ENCODE results near the gene SLC38A10. TPM values are rescaled to one million over a fixed set of nuclear protein-coding genes. Genes with fewer than 3 reads are reported as not detected.

The SLC38A10 gene
- total RNA-seq, 1 experiment from 2014 or later = 75.1 TPM

DNA sequence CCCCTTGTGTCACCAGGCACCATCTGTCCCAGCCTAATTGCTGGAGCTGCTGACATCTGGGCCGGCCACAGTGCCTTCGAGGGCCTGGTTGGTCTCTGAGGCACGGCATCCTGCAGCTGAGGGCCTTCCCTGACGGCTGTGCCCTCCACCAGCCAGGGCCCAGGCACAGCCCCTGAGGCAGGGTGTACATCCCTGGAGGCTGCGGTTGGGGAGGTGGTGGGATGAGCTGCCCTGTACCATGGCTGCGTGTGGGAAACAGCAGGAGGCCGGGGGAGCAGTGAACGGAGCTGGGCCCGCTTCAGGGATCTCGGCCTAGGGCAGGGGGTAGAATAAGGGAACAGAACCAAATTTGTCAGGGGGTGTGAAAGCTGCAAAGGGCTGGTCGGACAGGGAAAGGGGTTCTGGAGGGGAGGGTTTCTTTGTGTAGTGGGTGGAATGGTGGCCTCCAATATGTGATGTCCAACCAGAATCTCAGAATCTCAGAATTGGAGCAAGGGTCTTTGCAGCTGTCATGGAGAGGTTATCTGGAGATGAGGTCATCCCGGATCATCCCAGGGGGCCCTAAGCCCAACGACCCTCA is 10.0 kb upstream of the SLC38A10 start:
- H3K4me1 ChIP-seq (ENCODE audit: insufficient read depth, low read length, poor library complexity, severe bottlenecking) = no peaks in the 10 kb centered on the region
- no peaks in the 10 kb centered on the region for H3K36me3 ChIP-seq (ENCODE audit: insufficient read depth, low read length, poor library complexity, severe bottlenecking)
- H3K27me3 ChIP-seq (replicated peaks; ENCODE audit: insufficient read depth, low read depth, low read length, poor library complexity) = no peaks in the 10 kb centered on the region
- intact Hi-C loops (cut with micrococcal nuclease; ENCODE audit: unreplicated experiment) = no loop called here
- CTCF ChIA-PET = no interaction called here
- no peak for DNase-seq (ENCODE audit: low spot score)
- TF ChIP-seq EZH2 (IDR thresholded peaks at IDR 0.05; ENCODE audit: borderline replicate concordance, low read depth, low read length, poor library complexity, severe bottlenecking) = no peak
- TF ChIP-seq, protein P1, sequence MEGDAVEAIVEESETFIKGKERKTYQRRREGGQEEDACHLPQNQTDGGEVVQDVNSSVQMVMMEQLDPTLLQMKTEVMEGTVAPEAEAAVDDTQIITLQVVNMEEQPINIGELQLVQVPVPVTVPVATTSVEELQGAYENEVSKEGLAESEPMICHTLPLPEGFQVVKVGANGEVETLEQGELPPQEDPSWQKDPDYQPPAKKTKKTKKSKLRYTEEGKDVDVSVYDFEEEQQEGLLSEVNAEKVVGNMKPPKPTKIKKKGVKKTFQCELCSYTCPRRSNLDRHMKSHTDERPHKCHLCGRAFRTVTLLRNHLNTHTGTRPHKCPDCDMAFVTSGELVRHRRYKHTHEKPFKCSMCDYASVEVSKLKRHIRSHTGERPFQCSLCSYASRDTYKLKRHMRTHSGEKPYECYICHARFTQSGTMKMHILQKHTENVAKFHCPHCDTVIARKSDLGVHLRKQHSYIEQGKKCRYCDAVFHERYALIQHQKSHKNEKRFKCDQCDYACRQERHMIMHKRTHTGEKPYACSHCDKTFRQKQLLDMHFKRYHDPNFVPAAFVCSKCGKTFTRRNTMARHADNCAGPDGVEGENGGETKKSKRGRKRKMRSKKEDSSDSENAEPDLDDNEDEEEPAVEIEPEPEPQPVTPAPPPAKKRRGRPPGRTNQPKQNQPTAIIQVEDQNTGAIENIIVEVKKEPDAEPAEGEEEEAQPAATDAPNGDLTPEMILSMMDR (conservative IDR thresholded peaks at IDR 0.05; ENCODE audit: low read depth, low read length) = no peak
- BruUV-seq (replicated peaks) = no TSS peak
- no peaks in the 10 kb centered on the region for H3K9me3 ChIP-seq (ENCODE audit: low read depth, low read length, poor library complexity, severe bottlenecking)
- H3K27ac ChIP-seq (ENCODE audit: low read depth, low read length, poor library complexity, severe bottlenecking) = no peak overlapping the region
- POLR2A ChIA-PET (ENCODE audit: low non-redundant PET) = no interaction called here
- H3K4me3 ChIP-seq (ENCODE audit: low read depth, low read length, poor library complexity, severe bottlenecking) = no peak overlapping the region

GRCh38 chr17:81304196-81305015 is 9.3 kb upstream of the SLC38A10 start:
- H3K4me3 ChIP-seq (ENCODE audit: low read depth, low read length, poor library complexity, severe bottlenecking) = no peak overlapping the region
- ChIA-PET POLR2A (ENCODE audit: low non-redundant PET) (no interaction called here), CTCF (no interaction called here)
- H3K27me3 ChIP-seq (replicated peaks; ENCODE audit: insufficient read depth, low read depth, low read length, poor library complexity) = no peaks in the 10 kb centered on the region
- H3K4me1 ChIP-seq (ENCODE audit: insufficient read depth, low read length, poor library complexity, severe bottlenecking) = no peaks in the 10 kb centered on the region
- H3K9me3 ChIP-seq (ENCODE audit: low read depth, low read length, poor library complexity, severe bottlenecking) = no peaks in the 10 kb centered on the region
- TF ChIP-seq, protein P1 (conservative IDR thresholded peaks at IDR 0.05; ENCODE audit: low read depth, low read length) = no peak
- TF ChIP-seq EZH2 (IDR thresholded peaks at IDR 0.05; ENCODE audit: borderline replicate concordance, low read depth, low read length, poor library complexity, severe bottlenecking) = no peak
- no peak for DNase-seq (ENCODE audit: low spot score)
- intact Hi-C loops (cut with micrococcal nuclease; ENCODE audit: unreplicated experiment) = no loop called here
- H3K27ac ChIP-seq (ENCODE audit: low read depth, low read length, poor library complexity, severe bottlenecking) = no peak overlapping the region
- no peaks in the 10 kb centered on the region for H3K36me3 ChIP-seq (ENCODE audit: insufficient read depth, low read length, poor library complexity, severe bottlenecking)
- no TSS peak for BruUV-seq (replicated peaks)

GRCh38 chr17:81303385-81303784 is 8.3 kb upstream of the SLC38A10 start:
- POLR2A ChIA-PET (ENCODE audit: low non-redundant PET) = no interaction called here
- DNase-seq (ENCODE audit: low spot score) = no peak
- no peaks in the 10 kb centered on the region for H3K27me3 ChIP-seq (replicated peaks; ENCODE audit: insufficient read depth, low read depth, low read length, poor library complexity)
- H3K4me3 ChIP-seq (ENCODE audit: low read depth, low read length, poor library complexity, severe bottlenecking) = no peak overlapping the region
- H3K4me1 ChIP-seq (ENCODE audit: insufficient read depth, low read length, poor library complexity, severe bottlenecking) = no peaks in the 10 kb centered on the region
- H3K36me3 ChIP-seq (ENCODE audit: insufficient read depth, low read length, poor library complexity, severe bottlenecking) = no peaks in the 10 kb centered on the region
- intact Hi-C loops (cut with micrococcal nuclease; ENCODE audit: unreplicated experiment) = no loop called here
- TF ChIP-seq, protein P1 (conservative IDR thresholded peaks at IDR 0.05; ENCODE audit: low read depth, low read length) = no peak
- TF ChIP-seq EZH2 (IDR thresholded peaks at IDR 0.05; ENCODE audit: borderline replicate concordance, low read depth, low read length, poor library complexity, severe bottlenecking) = no peak
- H3K9me3 ChIP-seq (ENCODE audit: low read depth, low read length, poor library complexity, severe bottlenecking) = no peaks in the 10 kb centered on the region
- CTCF ChIA-PET = interaction anchor here (0.6 kb wide), 1 partner anchor 146 kb away, joined by 3 read pairs; no protein-coding TSS in a partner anchor
- H3K27ac ChIP-seq (ENCODE audit: low read depth, low read length, poor library complexity, severe bottlenecking) = no peak overlapping the region
- BruUV-seq (replicated peaks) = no TSS peak
